Stimulated activated CD4-positive, alpha-beta T cell treated with anti-CD3 and anti-CD28 coated beads, Interleukin-4, amount 100 ng/mL, for 4 hours (primary cell): ENCODE measurements around the gene OSBPL5.

Source experiments
- DNase-seq, 2 experiments: peaks; one replicate each; pipeline ENCODE4 v3.0.0-alpha.2; 2020

Gene OSBPL5

GRCh38 chr11:3148990-3149851 lies 15.9 kb downstream of the OSBPL5 start:
- DNase-seq = no peak

GRCh38 chr11:3148255-3148989 lies 16.7 kb downstream of the OSBPL5 start:
- no peak for DNase-seq

GRCh38 chr11:3147626-3148025 lies 17.5 kb downstream of the OSBPL5 start:
- DNase-seq = no peak

GRCh38 chr11:3147257-3147619 lies 17.9 kb downstream of the OSBPL5 start:
- no peak for DNase-seq

GRCh38 chr11:3146612-3147256 lies 18.4 kb downstream of the OSBPL5 start:
- no peak for DNase-seq

- DNase-seq = no peak
These were observed 19.9 kb downstream of the OSBPL5 start for GRCh38 chr11:3145206-3145520.

GRCh38 chr11:3144296-3145205 lies 20.6 kb downstream of the OSBPL5 start:
- DNase-seq = no peak

- no peak for DNase-seq
These were observed 21.8 kb downstream of the OSBPL5 start for GRCh38 chr11:3143136-3143880.

GRCh38 chr11:3140291-3140603 lies 24.9 kb downstream of the OSBPL5 start:
- no peak for DNase-seq

GRCh38 chr11:3139481-3140290 lies 25.4 kb downstream of the OSBPL5 start:
- DNase-seq = no peak

GRCh38 chr11:3139086-3139440 lies 26.0 kb downstream of the OSBPL5 start:
- no peak for DNase-seq

- DNase-seq = no peak
These were observed 26.7 kb downstream of the OSBPL5 start for GRCh38 chr11:3138178-3139085.

GRCh38 chr11:3137486-3138177 lies 27.5 kb downstream of the OSBPL5 start:
- DNase-seq = no peak

- DNase-seq = no peak
These were observed 28.3 kb downstream of the OSBPL5 start for GRCh38 chr11:3136546-3137455.

GRCh38 chr11:3135481-3136440 lies 29.3 kb downstream of the OSBPL5 start:
- no peak for DNase-seq

GRCh38 chr11:3134651-3135480 lies 30.2 kb downstream of the OSBPL5 start:
- no peak for DNase-seq
